ENCODE results near the gene DOCK3.

DNA sequence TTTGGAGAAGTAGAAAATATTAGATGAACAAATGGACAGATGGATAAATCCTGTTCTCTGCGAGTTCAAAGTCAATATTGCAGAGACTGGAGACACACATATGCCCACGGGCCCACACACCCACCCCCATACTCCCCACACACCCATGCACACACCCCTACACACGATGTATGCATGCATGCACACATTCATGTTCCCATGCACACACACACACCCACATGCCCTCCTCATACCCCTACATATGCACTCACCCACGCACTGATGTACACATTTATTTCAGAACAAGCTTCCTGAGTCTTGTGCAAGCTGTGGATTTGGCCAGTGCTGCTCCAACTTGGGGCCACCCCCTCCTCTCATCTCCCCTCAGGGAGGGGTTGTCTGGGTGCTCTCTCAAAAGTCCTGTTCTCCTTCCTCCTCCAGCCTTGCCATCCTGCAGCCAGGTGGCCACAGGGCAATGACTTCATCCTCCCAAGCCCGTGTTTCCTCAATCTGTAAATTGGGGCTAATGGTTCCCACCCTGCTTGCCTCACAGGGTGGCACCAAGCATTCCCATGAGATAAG, 41.4 kb upstream of the DOCK3 start:
- TF ChIP-seq, protein P1, sequence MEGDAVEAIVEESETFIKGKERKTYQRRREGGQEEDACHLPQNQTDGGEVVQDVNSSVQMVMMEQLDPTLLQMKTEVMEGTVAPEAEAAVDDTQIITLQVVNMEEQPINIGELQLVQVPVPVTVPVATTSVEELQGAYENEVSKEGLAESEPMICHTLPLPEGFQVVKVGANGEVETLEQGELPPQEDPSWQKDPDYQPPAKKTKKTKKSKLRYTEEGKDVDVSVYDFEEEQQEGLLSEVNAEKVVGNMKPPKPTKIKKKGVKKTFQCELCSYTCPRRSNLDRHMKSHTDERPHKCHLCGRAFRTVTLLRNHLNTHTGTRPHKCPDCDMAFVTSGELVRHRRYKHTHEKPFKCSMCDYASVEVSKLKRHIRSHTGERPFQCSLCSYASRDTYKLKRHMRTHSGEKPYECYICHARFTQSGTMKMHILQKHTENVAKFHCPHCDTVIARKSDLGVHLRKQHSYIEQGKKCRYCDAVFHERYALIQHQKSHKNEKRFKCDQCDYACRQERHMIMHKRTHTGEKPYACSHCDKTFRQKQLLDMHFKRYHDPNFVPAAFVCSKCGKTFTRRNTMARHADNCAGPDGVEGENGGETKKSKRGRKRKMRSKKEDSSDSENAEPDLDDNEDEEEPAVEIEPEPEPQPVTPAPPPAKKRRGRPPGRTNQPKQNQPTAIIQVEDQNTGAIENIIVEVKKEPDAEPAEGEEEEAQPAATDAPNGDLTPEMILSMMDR (IDR thresholded peaks at IDR 0.05; ENCODE audit: low read depth, low read length): no peak
- no peak for TF ChIP-seq EZH2phosphoT487 (IDR thresholded peaks at IDR 0.05; ENCODE audit: low read depth)
